SH-SY5Y (cell line): ENCODE data around the gene GRN.

ENCODE experiments used
- GATA2 ChIP-seq: IDR thresholded peaks from 2 replicates; pipeline ENCODE4 v1.6.1; 2011; ENCODE audit warnings: mild to moderate bottlenecking, low read depth, low read length
- GATA3 ChIP-seq: IDR thresholded peaks from 2 replicates; pipeline ENCODE4 v1.6.1; 2011; ENCODE audit warnings: low read depth, mild to moderate bottlenecking, low read length, moderate library complexity

Gene GRN

GRCh38 chr17:44351464-44351863 is 6.4 kb downstream of the GRN start:
- no peak for TF ChIP-seq GATA3
- no peak for TF ChIP-seq GATA2

- TF ChIP-seq GATA2, result no peak
- TF ChIP-seq GATA3, result no peak
Measured at GRCh38 chr17:44351961-44352827, 7.1 kb downstream of the GRN start.

GRCh38 chr17:44352828-44353671 is 7.9 kb downstream of the GRN start:
- TF ChIP-seq GATA3 (no peak), GATA2 (no peak)

- TF ChIP-seq GATA3, result no peak
- no peak for TF ChIP-seq GATA2
Measured at GRCh38 chr17:44353672-44354331, 8.7 kb downstream of the GRN start.

GRCh38 chr17:44354582-44355561 is 9.8 kb downstream of the GRN start:
- TF ChIP-seq GATA3 (no peak), GATA2 (no peak)

- TF ChIP-seq GATA2 (no peak), GATA3 (no peak)
Measured at GRCh38 chr17:44355642-44356099, 10.6 kb downstream of the GRN start.

- TF ChIP-seq GATA2 (no peak), GATA3 (no peak)
Measured at GRCh38 chr17:44356241-44356640, 11.1 kb downstream of the GRN start.

GRCh38 chr17:44358066-44358465 is 13.0 kb downstream of the GRN start:
- no peak for TF ChIP-seq GATA2
- TF ChIP-seq GATA3, result no peak

- TF ChIP-seq GATA2, result no peak
- TF ChIP-seq GATA3, result no peak
Measured at GRCh38 chr17:44359006-44359405, 13.9 kb downstream of the GRN start.

- TF ChIP-seq GATA3 (no peak), GATA2 (no peak)
Measured at GRCh38 chr17:44359458-44360143, 14.5 kb downstream of the GRN start.

GRCh38 chr17:44360144-44360533 is 15.0 kb downstream of the GRN start:
- TF ChIP-seq GATA2 (no peak), GATA3 (no peak)

- TF ChIP-seq GATA3 (no peak), GATA2 (no peak)
Measured at GRCh38 chr17:44360826-44361225, 15.7 kb downstream of the GRN start.
